ENCODE results near the gene ELFN1. TPM values are rescaled to one million over a fixed set of nuclear protein-coding genes. Genes with fewer than 3 reads are reported as not detected.
"Not testable (repeated sequence)": the region's sequence is repeated elsewhere in the genome, so short reads cannot be mapped to it uniquely, and the experiment has no call there.

ELFN1 gene
- total RNA-seq, 4 donors from 2014 or later = 0.38 to 3.3 (median 0.48) TPM

DNA sequence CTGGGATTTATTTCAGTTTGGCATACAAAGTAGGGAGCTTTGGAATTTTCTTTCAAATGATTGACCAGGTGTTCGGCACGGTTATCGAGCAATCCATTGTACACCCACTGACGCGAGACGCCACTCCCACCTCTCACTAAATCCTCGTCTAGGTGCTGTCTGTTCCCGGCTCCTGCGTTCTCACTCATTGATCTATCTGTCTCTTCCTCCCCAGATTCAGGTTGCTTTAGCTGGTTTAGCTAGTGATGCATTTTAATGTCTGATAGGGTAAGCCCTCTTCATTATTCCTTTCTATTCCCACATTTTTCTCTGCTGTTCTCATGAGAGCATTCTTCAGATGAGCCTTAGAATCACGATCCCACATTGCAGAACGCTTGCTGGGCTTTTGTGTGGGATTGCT, 91.7 kb downstream of the ELFN1 start:
- H3K36me3 ChIP-seq = no peaks in the 10 kb centered on the region
- H3K27ac ChIP-seq = no peak overlapping the region
- no peak overlapping the region for H3K4me3 ChIP-seq
- intact Hi-C loops (cut with DNase I) = no loop called here
- H3K9me3 ChIP-seq = peaks cover 0 to 14% (median 11%) of the 10 kb centered on the region in 3 donors
- no peaks in the 10 kb centered on the region for H3K4me1 ChIP-seq
- TF ChIP-seq, protein P1, sequence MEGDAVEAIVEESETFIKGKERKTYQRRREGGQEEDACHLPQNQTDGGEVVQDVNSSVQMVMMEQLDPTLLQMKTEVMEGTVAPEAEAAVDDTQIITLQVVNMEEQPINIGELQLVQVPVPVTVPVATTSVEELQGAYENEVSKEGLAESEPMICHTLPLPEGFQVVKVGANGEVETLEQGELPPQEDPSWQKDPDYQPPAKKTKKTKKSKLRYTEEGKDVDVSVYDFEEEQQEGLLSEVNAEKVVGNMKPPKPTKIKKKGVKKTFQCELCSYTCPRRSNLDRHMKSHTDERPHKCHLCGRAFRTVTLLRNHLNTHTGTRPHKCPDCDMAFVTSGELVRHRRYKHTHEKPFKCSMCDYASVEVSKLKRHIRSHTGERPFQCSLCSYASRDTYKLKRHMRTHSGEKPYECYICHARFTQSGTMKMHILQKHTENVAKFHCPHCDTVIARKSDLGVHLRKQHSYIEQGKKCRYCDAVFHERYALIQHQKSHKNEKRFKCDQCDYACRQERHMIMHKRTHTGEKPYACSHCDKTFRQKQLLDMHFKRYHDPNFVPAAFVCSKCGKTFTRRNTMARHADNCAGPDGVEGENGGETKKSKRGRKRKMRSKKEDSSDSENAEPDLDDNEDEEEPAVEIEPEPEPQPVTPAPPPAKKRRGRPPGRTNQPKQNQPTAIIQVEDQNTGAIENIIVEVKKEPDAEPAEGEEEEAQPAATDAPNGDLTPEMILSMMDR (IDR thresholded peaks at IDR 0.05) = no peak
- no peak for TF ChIP-seq POLR2A (IDR thresholded peaks at IDR 0.05)
- 66 to 80% methylated on average over 11 of the region's 11 CpGs for WGBS, 2 donors
- peaks cover 0 to 30% (median 0%) of the 10 kb centered on the region in 4 donors for H3K27me3 ChIP-seq
- no peak for DNase-seq

DNA sequence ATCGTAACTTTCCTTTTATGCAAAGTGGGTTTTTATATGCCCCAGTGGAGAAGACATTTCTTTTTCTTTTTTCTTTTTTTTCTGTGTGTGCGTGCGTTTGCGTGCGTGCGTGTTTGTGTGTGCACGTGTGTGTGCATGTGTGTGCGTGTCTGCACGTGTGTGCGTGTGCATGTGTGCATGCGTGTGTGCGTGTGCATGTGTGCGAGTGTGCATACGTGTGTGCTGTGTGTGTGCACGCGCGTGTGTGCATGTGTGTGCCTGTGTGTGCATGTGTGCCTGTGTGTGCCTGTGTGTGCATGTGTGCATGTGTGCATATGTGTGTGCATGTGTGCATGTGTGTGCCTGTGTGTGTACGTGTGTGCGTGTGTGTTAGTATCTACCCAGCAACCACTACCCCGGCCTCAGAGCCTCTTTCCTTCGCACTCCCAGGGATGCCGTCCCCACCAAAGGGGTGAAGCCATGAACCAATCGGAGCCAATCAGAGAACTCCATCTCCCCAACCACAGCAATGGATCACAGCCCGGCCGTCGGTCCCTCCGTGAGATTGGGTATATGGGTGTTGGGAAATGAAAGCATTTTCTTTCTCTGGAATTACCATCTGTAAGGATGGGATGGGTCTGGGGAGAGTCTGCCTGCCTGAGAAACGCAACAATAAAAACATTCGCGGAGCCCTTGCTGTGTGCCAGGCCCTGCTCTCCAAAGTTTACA, 92.3 kb downstream of the ELFN1 start:
- Histone ChIP-seq H3K4me1 (no peaks in the 10 kb centered on the region), H3K27me3 (peaks cover 0 to 23% (median 0%) of the 10 kb centered on the region in 4 donors), H3K27ac (no peak overlapping the region), H3K9me3 (peaks cover 0 to 14% (median 11%) of the 10 kb centered on the region in 3 donors), H3K36me3 (no peaks in the 10 kb centered on the region), H3K4me3 (no peak overlapping the region)
- no peak for DNase-seq
- 91 to 94% methylated on average over 18 to 30 of the region's 30 CpGs for WGBS, 2 donors
- TF ChIP-seq POLR2A (IDR thresholded peaks at IDR 0.05) = no peak
- TF ChIP-seq, protein P1 (IDR thresholded peaks at IDR 0.05) = no peak
- intact Hi-C loops (cut with DNase I) = no loop called here

DNA sequence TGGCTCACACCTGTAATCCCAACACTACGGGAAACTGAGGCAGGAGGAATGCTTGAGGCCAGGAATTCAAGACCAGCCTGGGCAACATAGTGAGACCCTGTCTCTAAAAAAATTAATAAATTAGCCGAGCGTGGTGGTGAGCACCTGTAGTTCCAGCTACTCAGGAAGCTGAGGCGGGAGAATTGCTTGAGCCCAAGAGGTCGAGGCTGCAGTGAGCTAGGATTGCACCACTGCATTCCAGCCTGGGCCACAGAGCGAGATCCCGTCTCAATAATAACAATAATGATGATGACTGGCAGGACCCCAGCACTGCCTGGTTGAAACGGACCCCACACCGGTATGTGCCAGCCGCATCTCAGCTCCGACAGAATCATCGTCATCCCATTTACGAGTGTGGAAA, 93.0 kb downstream of the ELFN1 start:
- DNase-seq = no peak
- WGBS, 2 donors = 88 to 100% methylated on average over 8 to 10 of the region's 13 CpGs
- intact Hi-C loops (cut with DNase I) = no loop called here
- Histone ChIP-seq H3K36me3 (no peaks in the 10 kb centered on the region), H3K27me3 (peaks cover 0 to 22% (median 0%) of the 10 kb centered on the region in 4 donors), H3K4me1 (no peaks in the 10 kb centered on the region), H3K27ac (no peak overlapping the region), H3K9me3 (peaks cover 0 to 14% (median 11%) of the 10 kb centered on the region in 3 donors), H3K4me3 (no peak overlapping the region)
- TF ChIP-seq POLR2A (IDR thresholded peaks at IDR 0.05) = no peak
- TF ChIP-seq, protein P1 (IDR thresholded peaks at IDR 0.05) = no peak

DNA sequence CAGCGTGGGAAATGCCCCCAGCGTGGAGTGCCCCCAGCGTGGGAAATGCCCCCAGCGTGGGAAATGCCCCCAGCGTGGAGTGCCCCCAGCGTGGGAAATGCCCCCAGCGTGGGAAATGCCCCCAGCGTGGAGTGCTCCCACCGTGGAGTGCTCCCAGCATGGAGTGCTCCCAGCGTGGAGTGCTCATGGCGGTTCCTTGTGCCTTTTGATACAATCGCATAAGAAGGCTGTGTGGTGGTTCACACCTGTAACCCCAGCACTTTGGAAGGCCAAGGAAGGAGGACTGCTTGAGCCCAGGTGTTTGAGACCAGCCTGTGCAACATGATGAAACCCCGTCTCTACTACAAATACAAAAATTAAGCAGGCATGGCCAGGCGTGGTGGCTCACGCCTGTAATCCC, 93.8 kb downstream of the ELFN1 start:
- H3K4me1 ChIP-seq; intact Hi-C loops (cut with DNase I): not testable (repeated sequence)

DNA sequence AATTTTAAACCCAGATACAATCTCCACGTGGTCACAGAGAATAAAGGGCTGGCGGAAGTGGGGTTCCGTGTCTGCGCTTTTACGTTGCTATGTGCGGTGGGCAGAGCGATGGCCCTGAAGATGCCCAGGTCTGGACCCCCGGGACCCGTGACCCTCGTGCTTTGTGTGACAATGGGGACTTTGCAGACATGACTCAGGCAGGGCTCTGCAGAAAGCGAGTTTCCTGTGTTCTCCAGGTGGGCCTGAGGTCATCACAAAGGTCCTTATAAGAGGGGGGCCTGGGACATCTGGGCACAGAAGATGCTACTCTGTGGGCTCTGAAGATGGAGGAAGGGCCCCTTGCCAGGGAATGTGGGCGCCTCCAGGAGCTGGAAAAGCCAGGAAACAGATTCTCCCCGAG, 95.3 kb downstream of the ELFN1 start:
- intact Hi-C loops (cut with DNase I) = no loop called here
- Histone ChIP-seq H3K27ac (no peak overlapping the region), H3K27me3 (peaks cover 0 to 10% (median 0%) of the 10 kb centered on the region in 4 donors), H3K36me3 (no peaks in the 10 kb centered on the region), H3K9me3 (peaks cover 0 to 14% (median 11%) of the 10 kb centered on the region in 3 donors), H3K4me1 (no peaks in the 10 kb centered on the region), H3K4me3 (no peak overlapping the region)
- 84 to 87% methylated on average over 12 to 13 of the region's 13 CpGs for WGBS, 2 donors
- TF ChIP-seq, protein P1 (IDR thresholded peaks at IDR 0.05) = no peak
- TF ChIP-seq POLR2A (IDR thresholded peaks at IDR 0.05) = no peak
- no peak for DNase-seq

More for the DNA sequence above, 93.8 kb downstream of the ELFN1 start:
- not testable (repeated sequence) for DNase-seq, H3K36me3 ChIP-seq, H3K4me3 ChIP-seq, H3K27ac ChIP-seq
- 100% methylated on average over 2 to 3 of the region's 15 CpGs for WGBS, 2 donors
- peaks cover 0 to 14% (median 11%) of the 10 kb centered on the region in 3 donors for H3K9me3 ChIP-seq
- peaks cover 0 to 18% (median 0%) of the 10 kb centered on the region in 4 donors for H3K27me3 ChIP-seq

Data from esophagus squamous epithelium (tissue), 5 donors.